HG03039 (cell line): ENCODE data around the gene ECPAS.
"Not testable (repeated sequence)": the region's sequence is repeated elsewhere in the genome, so short reads cannot be mapped to it uniquely, and the experiment has no call there.

Experiments
- ATAC-seq: cut with Tn5 transposase; IDR thresholded peaks from one replicate; pipeline ENCODE4 v1.9.1; 2021; ENCODE audit warnings: mild to moderate bottlenecking, moderate library complexity; ENCODE audit not compliant: unreplicated experiment

ECPAS gene

DNA sequence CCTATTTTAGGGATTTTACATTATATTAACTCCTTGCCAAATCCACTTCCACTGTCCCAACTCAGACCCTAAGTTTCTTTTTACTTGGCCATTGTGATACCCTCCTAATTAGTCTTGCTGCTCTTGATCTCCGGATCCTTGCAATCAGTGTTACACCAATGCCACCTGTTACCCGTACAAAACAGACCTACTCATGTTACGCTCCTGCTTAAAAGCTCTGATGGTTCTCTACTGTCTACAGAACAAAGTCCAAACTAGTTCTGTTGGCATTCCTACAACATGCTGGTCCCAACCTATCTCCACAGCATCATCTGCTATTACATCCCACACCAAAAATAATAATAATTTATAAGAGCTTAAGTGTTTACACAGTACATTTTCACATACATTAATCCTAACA, 9.8 kb downstream of the ECPAS start:
- no peak for ATAC-seq

DNA sequence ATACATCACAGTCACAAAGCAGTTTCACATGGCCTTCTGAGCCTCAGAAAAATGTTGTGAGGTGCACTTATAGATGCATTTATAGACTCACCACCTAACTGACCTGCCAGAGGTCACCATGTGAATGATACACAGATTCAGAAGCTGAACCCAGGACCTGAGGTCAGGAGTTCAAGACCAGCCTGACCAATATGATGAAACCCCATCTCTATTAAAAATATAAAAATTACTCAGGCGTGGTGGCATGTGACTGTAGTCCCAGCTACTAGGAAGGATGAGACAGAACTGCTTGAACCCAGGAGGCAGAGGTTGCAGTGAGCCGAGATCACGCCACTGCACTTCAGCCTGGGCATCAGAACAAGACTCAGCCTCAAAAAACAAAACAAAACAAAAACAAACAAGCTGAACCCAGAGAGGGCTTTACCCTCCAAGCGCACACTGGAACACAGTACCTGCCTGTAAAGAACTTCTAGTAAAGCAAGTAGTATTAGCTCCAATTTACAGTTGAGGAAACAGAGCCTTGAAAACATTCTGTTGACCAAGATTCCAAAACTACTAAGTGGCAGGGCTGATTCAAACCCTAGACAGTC, 16.3 kb downstream of the ECPAS start:
- ATAC-seq = no peak

DNA sequence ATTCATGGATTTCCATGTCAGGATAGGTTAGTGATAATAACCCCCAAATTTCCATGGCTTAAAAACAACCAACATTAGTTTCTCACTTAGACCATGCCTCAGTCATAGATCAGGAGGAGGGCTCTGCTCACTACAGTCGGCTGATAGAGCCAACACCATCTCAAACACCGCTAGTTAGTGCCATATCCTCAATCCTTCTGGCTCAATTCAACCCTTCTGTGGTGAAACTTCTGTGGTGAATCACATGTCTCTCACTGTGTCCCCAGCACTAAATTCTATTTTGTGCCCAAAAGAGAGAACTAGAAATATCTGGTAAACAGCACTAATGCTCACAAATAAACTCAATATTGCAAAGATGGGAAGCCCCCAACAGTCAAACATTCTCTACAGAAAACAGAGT, 21.1 kb downstream of the ECPAS start:
- no peak for ATAC-seq

DNA sequence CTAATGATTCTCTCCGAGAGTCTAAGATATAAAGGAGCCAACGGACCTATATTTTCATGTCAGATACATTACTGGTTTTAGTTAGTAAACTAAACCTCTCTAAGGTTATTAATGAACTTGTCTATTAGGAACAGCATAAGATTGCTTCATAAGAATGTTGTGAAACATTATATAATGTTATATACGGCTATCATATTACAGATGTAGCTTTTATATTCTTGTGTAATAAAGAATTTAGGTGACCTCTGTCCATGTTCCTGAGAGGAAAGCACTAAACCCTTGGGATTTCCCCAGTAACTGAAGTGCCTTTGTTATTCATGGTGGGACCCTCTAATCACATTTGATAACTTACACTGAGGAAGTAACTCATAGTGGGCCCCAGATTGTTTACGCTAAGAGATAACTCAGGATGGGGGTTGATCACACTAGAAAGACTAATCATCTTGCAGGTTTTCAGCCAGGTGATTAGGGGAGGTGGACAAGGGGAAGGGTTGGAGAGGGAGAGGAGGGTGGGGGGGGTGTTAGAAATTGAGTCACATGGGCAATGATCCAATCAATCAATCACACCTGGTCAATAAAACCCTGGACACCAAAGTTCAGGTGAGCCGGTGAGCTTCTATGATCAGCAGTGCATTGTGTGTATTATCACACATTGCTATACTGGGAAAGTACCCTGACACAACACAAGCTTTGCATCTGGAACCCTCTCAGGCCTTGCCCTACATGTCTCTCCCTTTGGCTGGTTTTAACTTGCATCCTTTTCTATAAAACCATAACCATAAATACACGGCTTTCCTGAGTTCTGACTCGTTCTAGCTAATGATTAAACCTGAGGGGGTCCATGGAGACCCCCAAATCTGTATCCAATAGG, 25.8 kb downstream of the ECPAS start:
- ATAC-seq = no peak

DNA sequence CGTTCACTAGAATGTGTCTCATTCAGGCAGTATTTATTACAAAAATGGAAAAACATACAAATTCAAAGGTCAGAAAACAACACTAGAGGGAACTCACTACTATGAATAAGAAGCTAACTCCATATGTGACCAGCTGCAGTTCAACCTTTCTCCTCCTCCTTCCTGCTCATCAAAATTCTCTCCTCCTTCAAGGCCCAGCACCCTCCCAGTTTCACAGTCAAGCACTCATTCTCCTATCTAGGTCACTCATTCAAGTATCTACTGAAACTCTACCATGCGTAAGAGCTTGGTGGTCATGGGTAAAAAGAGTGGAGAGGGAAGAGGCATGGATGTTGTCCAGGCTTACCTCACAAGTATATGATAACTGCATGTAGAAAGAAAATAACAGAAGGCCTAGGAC, 27.7 kb downstream of the ECPAS start:
- no peak for ATAC-seq

DNA sequence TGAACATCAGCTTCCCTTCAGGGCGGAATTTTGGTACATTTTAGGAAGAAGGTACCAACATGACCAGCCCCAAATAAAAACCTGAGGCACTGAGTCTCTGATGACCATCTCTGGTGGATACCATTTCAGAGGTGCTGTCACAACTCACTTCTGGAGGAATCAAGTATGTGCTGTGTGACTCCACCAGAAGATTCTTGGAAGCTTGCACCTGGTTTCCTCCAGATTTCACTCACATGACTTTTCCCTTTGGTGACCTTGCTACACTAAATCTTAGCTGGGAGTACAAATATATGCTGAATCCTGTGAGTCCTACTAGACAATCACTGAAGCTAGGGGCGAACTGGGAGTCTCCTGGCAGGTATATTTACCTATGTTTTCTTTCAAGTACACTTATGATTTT, 28.5 kb downstream of the ECPAS start:
- no peak for ATAC-seq

DNA sequence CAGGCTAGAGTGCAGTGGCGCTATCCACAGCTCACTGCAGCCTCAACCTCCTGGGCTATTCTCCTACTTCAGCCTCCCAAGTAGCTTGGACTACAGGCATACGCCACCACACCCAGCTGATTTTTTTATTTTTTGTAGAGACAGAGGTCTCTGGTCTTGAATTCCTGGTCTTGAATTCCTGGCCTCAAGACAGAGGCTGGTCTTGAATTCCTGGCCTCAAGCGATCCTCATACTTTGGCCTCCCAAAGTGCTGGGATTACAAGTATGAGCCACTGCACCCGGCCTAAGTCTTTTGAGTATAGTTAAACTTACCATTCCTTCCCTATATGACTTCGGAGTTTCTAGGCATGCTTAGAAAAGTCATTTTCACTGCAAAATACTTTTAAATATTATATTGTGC, 29.4 kb downstream of the ECPAS start:
- ATAC-seq = no peak

DNA sequence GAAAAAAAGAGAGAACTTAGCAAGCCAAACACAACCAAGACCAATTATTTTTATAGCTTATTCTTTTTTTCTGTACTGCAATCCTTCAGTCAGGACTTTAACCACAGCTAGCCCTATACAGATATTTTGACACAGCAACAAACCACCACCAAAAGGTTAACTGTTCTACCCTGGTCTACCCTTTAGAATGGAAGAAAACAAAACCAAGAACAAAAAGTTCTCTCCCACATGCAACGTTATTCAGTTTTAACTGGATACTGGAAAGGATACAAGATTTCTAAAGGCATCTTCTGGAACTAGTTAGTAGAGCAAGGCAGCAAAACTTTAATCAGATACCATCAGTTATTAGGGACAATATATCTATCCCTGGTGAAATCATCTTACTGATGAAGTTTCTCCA, 32.6 kb downstream of the ECPAS start:
- no peak for ATAC-seq

DNA sequence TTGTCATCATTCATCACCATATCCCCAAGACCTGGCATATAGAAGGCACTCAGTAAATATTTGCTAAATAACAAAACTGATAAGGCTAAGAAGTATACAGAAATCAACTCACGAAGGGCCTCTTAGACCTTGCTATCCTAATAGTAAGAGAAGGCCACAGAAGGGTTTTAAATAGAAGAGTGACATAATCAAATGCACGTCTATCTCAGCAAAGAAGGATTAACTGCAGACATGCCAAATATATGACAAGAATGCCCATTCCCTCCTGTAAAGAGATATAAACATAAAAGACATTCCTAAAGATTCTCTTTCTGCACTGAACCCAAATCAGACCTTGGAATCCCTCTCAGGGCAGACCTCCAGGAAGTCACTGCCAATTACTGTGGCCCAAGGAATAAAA, 34.1 kb downstream of the ECPAS start:
- no peak for ATAC-seq

DNA sequence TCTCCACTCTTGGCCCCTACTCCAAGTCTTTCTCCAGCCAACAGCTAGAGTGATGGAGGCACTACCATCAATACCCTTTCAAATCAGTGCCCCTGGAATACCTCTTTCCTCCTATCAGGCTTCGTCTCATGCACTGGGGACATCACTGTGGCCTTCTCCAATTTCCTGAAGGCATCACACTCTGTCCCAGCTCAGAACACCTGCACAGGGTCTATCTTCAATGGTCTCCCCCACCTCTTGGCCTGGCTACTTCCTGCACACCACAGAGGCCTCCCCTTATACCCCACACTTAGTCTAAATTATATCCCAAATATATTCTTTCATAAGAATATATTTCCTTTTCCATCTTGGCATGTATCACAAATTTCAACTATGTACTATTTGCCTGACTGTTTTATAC, 34.5 kb downstream of the ECPAS start:
- no peak for ATAC-seq

DNA sequence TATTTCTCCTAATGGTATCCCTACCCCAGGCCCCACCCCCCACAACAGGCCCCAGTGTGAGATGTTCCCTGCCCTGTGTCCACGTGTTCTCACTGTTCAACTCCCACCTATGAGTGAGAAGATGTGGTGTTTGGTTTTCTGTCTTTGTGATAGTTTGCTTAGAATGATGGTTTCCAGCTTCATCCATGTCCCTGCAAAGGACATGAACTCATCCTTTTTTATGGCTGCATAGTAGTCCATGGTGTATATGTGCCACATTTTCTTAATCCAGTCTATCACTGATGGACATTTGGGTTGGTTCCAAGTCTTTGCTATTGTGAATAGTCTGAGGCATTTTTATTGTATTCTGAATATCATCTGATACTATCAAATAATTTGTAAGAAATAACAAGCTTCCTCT, 38.4 kb downstream of the ECPAS start:
- not testable (repeated sequence) for ATAC-seq

DNA sequence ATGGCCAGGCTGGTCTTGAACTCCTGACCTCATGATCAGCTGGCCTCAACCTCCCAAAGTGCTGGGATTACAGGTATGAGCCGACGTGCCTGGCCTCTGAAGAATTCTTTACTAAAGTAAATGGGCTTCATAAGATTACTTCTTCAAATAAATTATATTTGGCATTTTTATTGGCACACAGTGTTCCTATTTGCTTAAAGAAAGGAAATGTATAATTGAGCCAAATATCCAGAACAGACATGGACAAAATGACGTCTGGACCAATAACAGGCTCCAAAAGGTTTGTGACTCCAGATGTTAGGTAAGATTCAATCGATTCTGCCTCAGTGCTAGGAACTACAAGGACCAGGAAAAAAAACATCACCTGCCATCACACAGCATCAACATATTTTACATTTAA, 40.7 kb downstream of the ECPAS start:
- ATAC-seq = no peak

DNA sequence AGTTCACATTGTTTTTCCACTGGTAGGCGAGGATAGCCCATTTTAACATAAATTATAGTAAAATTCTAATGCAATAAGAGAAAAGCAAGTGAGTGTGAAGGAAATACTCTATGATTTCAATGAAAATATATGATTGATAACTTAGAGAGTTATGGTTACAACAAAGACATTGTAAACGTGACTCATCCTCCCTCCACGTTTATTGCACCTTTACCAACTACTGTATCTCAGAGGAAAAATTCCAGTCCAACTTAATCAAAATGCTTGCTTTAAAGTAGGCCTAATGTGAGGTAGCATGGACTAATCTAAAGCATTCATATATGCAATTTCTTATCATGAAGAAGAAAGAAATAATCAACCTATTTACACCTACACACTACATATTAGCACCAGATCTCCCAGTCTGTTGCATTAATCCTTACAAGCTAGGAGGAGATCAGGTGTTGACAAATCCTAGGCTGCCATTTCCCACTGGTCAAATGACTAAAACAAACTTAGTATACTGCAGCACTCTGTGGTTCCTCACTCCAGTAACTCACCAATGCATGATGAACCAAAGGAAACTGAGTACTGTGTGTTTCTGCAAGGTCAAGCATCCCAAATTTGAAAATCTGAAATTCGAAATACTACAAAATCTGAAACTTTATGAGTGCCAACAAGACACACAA, 41.7 kb downstream of the ECPAS start:
- no peak for ATAC-seq

DNA sequence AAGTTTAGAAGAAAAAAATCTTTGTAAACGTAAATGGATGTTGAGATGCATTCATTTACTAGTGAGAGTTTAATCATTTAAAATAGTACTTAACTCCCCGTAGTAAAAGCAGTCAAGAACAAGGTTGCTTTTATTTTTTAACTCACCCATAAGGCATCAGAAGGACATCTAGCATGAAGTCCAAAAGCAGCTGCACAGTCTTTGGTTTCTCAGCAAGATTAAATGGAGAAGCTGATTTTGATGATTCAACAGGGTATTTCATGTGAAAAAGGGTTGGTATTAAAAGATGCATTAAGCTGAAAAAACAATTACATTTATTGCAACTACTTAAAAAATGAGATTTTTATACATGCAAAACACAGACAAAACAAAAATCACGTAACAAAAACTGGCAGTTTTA, 44.0 kb downstream of the ECPAS start:
- ATAC-seq = no peak

DNA sequence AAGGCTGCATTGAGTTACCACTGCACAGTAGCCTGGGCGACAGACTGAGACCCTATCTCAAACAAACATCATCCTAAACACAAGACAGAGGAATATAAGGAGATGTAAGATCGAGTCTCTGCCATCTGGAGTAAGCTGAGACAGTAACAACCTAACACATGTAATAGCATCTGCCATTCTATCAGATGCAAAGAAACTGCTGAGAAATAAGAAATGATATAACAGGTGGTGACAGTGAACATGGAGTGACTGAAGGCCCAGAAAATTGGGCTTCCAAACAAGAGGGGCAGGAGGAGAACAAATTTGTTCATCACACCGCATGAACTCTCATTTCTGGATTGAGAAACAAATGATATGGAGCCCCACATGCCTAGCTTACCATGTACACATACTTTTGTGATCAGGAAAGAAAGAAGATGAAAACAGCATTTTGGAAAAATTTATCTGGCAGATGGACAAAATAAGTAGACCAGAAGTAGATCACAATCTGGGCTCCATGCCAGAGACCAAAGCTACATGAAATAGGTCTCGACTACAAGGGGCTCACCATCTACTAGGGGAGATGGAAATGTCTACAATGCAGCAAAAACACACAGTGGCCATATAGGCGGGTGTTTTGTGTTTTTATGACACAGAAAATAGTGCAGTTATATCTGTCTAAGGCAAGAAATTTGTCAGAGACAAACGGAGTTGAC, 45.5 kb downstream of the ECPAS start:
- ATAC-seq = no peak

DNA sequence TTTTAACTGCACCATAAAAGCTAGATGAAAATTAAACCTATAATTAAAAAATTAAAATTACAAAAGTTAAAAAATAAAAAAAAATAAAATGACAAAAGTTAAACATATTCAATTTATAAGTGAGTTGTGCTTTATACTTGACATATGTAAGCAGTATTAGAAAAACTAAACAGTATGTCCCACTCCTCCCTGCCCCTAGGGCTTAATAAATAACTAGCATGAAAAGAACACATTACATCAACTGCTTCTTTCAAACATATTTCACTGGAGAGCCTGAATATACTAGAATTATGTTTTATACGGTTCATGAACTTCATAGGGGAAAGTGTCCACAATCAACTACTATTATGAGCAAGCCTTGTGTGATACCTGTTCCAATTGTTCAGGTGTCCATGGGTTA, 47.6 kb downstream of the ECPAS start:
- ATAC-seq = no peak

DNA sequence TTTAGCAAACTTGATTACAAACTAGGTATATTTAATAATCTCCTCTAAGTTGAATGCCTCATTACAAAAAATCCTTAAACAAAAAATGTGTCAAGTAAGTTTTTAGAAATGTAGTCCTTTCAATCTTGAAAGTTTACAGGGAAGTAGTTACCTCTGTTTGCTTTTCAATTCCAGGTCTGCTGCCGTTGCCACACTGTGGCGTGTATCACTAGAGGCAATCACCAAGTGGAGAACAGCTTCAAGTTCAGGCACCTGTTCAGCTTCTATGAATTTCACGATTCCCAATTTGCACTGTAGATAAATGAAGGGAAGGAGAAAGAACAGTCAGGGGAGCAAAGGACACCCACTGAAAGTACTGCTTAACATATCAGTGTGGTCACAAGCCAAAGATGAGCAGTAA, 51.1 kb downstream of the ECPAS start:
- no peak for ATAC-seq

DNA sequence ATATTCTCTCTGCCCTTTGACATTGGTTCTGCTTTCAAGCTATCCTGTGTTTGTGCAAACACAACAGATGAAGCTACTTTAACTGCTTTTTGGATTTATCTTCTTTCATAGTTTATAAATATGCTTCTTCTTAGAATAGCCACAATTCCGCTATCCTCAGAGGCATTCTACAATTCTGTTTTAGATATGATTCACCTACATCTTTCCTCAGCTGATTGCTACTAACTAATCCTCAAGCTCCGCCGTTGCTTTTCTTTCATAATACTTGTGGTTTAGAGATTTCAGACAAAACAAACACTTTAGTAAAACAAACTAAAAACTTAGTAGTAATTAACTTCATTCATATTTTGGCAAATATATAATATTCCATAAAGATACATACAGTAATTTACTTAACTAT, 52.5 kb downstream of the ECPAS start:
- no peak for ATAC-seq

DNA sequence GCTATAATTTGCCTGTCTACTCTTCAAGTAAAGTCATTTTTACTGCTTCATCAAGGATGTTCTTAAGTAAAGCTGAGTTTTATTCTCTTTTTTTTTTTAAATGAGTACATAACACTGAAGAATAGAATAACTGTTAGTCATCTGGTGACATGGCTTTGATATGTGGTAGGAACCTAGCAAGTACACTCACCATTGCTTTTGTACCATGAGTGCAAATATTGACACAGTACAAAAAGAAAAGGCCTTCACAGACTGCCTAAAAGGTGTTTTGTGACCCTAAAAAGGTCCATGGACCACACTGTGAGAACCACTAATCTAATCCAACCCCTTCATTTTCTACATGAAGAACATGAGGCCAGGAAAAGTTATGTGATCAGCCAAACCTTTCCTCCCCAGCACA, 55.0 kb downstream of the ECPAS start:
- no peak for ATAC-seq

DNA sequence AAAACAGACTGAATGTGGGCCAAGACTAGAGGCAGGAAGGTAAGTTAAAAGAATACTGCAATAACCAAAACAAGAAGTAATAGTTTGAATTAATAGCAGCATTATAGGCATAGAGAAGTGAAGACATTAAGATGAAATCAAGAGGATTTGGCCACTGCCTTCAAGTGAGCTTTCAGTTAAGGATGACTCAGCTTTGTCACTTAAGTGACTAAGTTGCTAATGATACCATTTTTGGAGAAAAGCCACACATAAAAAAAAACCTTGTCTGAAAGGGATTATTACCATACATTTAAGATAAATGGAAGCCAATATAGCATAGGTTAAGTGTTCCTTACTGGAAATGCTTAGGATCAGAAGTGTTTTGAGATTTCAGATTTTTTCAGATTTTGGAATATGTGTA, 57.0 kb downstream of the ECPAS start:
- ATAC-seq = no peak

DNA sequence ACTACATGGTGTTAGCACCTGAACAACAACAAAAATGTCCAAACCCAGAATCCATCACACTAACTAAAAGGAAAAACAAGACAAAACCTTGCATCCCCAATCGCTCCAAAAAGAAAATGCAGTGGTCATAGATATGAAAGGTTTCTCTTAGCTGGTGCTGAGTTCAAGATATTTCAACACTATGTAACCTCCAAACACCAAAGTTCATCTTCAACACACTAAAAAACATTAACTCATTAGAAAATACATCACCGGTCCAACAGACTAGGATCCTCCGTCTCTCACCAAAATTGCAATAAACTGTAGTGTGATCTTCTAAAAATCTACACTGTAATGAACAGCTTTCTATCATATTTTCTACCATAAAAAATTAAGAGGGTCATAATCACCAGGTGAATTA, 60.8 kb downstream of the ECPAS start:
- no peak for ATAC-seq

DNA sequence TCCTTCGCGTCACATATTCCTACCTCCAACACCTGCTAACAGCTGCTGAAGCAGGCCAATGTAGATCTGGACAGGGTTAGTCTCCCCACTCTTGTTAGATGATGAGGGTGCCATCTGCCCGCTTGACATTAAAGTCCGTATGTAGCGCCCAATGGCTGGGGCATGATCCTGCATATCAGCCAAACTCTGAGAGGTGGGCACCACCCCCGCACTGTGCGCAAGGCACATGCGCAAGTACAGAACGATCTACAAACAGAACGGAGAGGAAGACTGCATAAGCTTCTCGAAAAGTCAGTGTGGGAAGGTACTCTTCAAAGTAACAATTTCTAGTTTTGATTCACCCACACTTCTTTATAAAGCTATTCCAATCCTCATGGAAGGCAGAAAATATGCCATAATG, 69.8 kb downstream of the ECPAS start:
- no peak for ATAC-seq
